ENCODE results near the gene PRIM2. TPM values are rescaled to one million over a fixed set of nuclear protein-coding genes. Genes with fewer than 3 reads are reported as not detected.
"Not testable (repeated sequence)": the region's sequence is repeated elsewhere in the genome, so short reads cannot be mapped to it uniquely, and the experiment has no call there.

PRIM2 gene
- total and polyA plus RNA-seq, 2 of the 4 experiments (the other 2 are of a cell fraction): 11.8 to 37.5 TPM

- H3K4me1 ChIP-seq (ENCODE audit: control insufficient read depth, insufficient read depth, low read length); H4K20me1 ChIP-seq (ENCODE audit: insufficient read depth, low read length); H3K14ac ChIP-seq (replicated peaks; ENCODE audit: low read depth, low read length); H2AFZ ChIP-seq (replicated peaks; ENCODE audit: low read length, poor library complexity); ATAC-seq (ENCODE audit: low read depth); H4K91ac ChIP-seq (ENCODE audit: insufficient read depth, low read depth, low read length); H3K9me1 ChIP-seq (ENCODE audit: insufficient read depth, low read length); BruUV-seq (replicated peaks); CTCF ChIA-PET; H3K9ac ChIP-seq (ENCODE audit: low read depth, low read length); H3K56ac ChIP-seq (ENCODE audit: extremely low read depth, insufficient read depth, low read length); H3K4me2 ChIP-seq (ENCODE audit: low read depth, low read length); intact Hi-C loops (cut with micrococcal nuclease); H2BK120ac ChIP-seq (ENCODE audit: low read depth, low read length); H3K36me3 ChIP-seq (ENCODE audit: control insufficient read depth, insufficient read depth, low read length); H3K27me3 ChIP-seq (ENCODE audit: control insufficient read depth, insufficient read depth, low read length); DNase-seq; H2BK20ac ChIP-seq (ENCODE audit: low read depth, low read length); dilution Hi-C loops (cut with HindIII; ENCODE audit: low sequenced_read_pairs, unreplicated experiment); H3K4me3 ChIP-seq (ENCODE audit: insufficient read depth, low read depth, low read length); H2AK5ac ChIP-seq (ENCODE audit: low read depth, low read length); H2AK9ac ChIP-seq (replicated peaks; ENCODE audit: low read depth, low read length, poor library complexity); H3K23ac ChIP-seq (ENCODE audit: low read depth, low read length); H2BK15ac ChIP-seq (ENCODE audit: low read depth, low read length); H3K4ac ChIP-seq (ENCODE audit: low read depth, low read length); in situ Hi-C loops (cut with MboI; ENCODE audit: low sequenced_read_pairs); H3K9me3 ChIP-seq (ENCODE audit: control insufficient read depth, insufficient read depth, low read length); H3K18ac ChIP-seq (ENCODE audit: low read depth, low read length): not testable (repeated sequence)
- Histone ChIP-seq H3K27ac (ENCODE audit: insufficient read depth, low read length) (peak overlapping the region; percentile 6; the same call in 1 of the 2 replicates), H4K8ac (ENCODE audit: low read depth in 2 of 2, low read length in 2 of 2) (peak overlapping the region in 1 of 2 experiments; percentile 81; a peak in 2 of 4 replicates), H2BK5ac (ENCODE audit: low read depth, low read length, poor library complexity, severe bottlenecking) (peak overlapping the region; percentile 78), H4K5ac (ENCODE audit: low read depth, low read length) (0 out of 2 replicates have a peak overlapping the region, but pooled peaks have one; percentile 2), H3K79me1 (ENCODE audit: low read depth in 1 of 2, low read length in 2 of 2) (peaks cover 2 to 13% of the 10 kb centered on the region in 2 experiments; a peak in 3 of 4 replicates)
- POLR2A ChIA-PET (ENCODE audit: unreplicated experiment): interaction anchor here (0.6 kb wide), 1 partner anchor 202 kb away, joined by 3 read pairs; no protein-coding TSS in a partner anchor
- WGBS, 2 experiments (ENCODE audit: extremely low coverage in 2 of 2, insufficient read length in 1 of 2): no CpG with 5 or more reads among the region's 4 CpGs
Measured at GRCh38 chr6:57470148-57470547, 152.7 kb downstream of the PRIM2 start.

GRCh38 chr6:57471314-57471864, 154.0 kb downstream of the PRIM2 start:
- Histone ChIP-seq H2BK15ac (ENCODE audit: low read depth, low read length) (peak overlapping the region; percentile 95; the same call in 1 of the 3 replicates), H3K18ac (ENCODE audit: low read depth, low read length) (peak overlapping the region; percentile 90), H3K27ac (ENCODE audit: insufficient read depth, low read length) (peak overlapping the region; percentile 98; the same call in 1 of the 2 replicates), H3K4ac (ENCODE audit: low read depth, low read length) (peak overlapping the region; percentile 90), H3K14ac (replicated peaks; ENCODE audit: low read depth, low read length) (peak overlapping the region; percentile 87; the same call in 1 of the 2 replicates), H3K4me1 (ENCODE audit: control insufficient read depth, insufficient read depth, low read length) (peaks cover 14% of the 10 kb centered on the region), H2AK5ac (ENCODE audit: low read depth, low read length) (peak overlapping the region; percentile 87; the same call in 1 of the 2 replicates), H3K79me1 (ENCODE audit: low read depth in 1 of 2, low read length in 2 of 2) (peaks cover 2 to 12% of the 10 kb centered on the region in 2 experiments; a peak in 3 of 4 replicates), H3K23ac (ENCODE audit: low read depth, low read length) (peak overlapping the region; percentile 94), H3K4me2 (ENCODE audit: low read depth, low read length) (peak overlapping the region; percentile 7; the same call in 1 of the 2 replicates), H2BK5ac (ENCODE audit: low read depth, low read length, poor library complexity, severe bottlenecking) (peak overlapping the region; percentile 100), H4K8ac (ENCODE audit: low read depth in 2 of 2, low read length in 2 of 2) (peak overlapping the region; percentile 84 to 96; a peak in 3 of 4 replicates), H2BK120ac (ENCODE audit: low read depth, low read length) (peak overlapping the region; percentile 96), H4K91ac (ENCODE audit: insufficient read depth, low read depth, low read length) (peak overlapping the region; percentile 81), H4K5ac (ENCODE audit: low read depth, low read length) (peak overlapping the region; percentile 95), H2BK20ac (ENCODE audit: low read depth, low read length) (peak overlapping the region; percentile 97)
- H2AFZ ChIP-seq (replicated peaks; ENCODE audit: low read length, poor library complexity); dilution Hi-C loops (cut with HindIII; ENCODE audit: low sequenced_read_pairs, unreplicated experiment); H3K4me3 ChIP-seq (ENCODE audit: insufficient read depth, low read depth, low read length); BruUV-seq (replicated peaks); H3K9me1 ChIP-seq (ENCODE audit: insufficient read depth, low read length); H4K20me1 ChIP-seq (ENCODE audit: insufficient read depth, low read length); H2AK9ac ChIP-seq (replicated peaks; ENCODE audit: low read depth, low read length, poor library complexity); H3K9ac ChIP-seq (ENCODE audit: low read depth, low read length); DNase-seq; in situ Hi-C loops (cut with MboI; ENCODE audit: low sequenced_read_pairs); H3K56ac ChIP-seq (ENCODE audit: extremely low read depth, insufficient read depth, low read length); CTCF ChIA-PET; H3K9me3 ChIP-seq (ENCODE audit: control insufficient read depth, insufficient read depth, low read length); ATAC-seq (ENCODE audit: low read depth); H3K36me3 ChIP-seq (ENCODE audit: control insufficient read depth, insufficient read depth, low read length); H3K27me3 ChIP-seq (ENCODE audit: control insufficient read depth, insufficient read depth, low read length); intact Hi-C loops (cut with micrococcal nuclease): not testable (repeated sequence)
- 0% methylated on average over 1 of the region's 1 CpG; no CpG with 5 or more reads in 1 of the 2 experiments for WGBS, 2 experiments (ENCODE audit: extremely low coverage in 2 of 2, insufficient read length in 1 of 2)
- POLR2A ChIA-PET (ENCODE audit: unreplicated experiment): interaction anchor here (0.7 kb wide), 1 partner anchor 16 kb away, joined by 9 read pairs; no protein-coding TSS in a partner anchor

Data from IMR-90 (cell line).